H1 (cell line): ENCODE measurements around the gene GLS. TPM values are rescaled to one million over a fixed set of nuclear protein-coding genes. Genes with fewer than 3 reads are reported as not detected.

Experiments used
- ATF2 ChIP-seq: IDR thresholded peaks from 2 replicates; pipeline ENCODE4 v1.6.1; 2012; ENCODE audit warnings: low read length, inconsistent platforms
- BACH1 ChIP-seq: IDR thresholded peaks from 2 replicates; pipeline ENCODE4 v1.6.1; 2012; ENCODE audit warnings: low read length, improper control_type of control experiment
- CHD2 ChIP-seq: IDR thresholded peaks from 2 replicates; pipeline ENCODE4 v1.6.1; 2012; ENCODE audit warnings: low read length, improper control_type of control experiment
- CREB1 ChIP-seq: IDR thresholded peaks from 2 replicates; pipeline ENCODE4 v1.6.1; 2012; ENCODE audit warnings: inconsistent platforms
- CTBP2 ChIP-seq: IDR thresholded peaks from 2 replicates; pipeline ENCODE4 v1.7.0; 2011; ENCODE audit warnings: borderline replicate concordance, mild to moderate bottlenecking, moderate library complexity, mixed read lengths, low read length; ENCODE audit not compliant: insufficient read depth, insufficient read length
- CTCF ChIP-seq, 3 experiments: IDR thresholded peaks; 1 replicate in 2 of 3; 2 replicates in 1 of 3; pipeline versions ENCODE4 v1.5.1 to v1.6.1; 2011; ENCODE audit warnings: low read length in 3 of 3, mild to moderate bottlenecking in 3 of 3, inconsistent platforms in 2 of 3, low read depth in 1 of 3, moderate library complexity in 1 of 3; ENCODE audit not compliant: insufficient read depth in 1 of 3; ENCODE audit errors: control extremely low read depth in 1 of 3
- EP300 ChIP-seq, 2 experiments: IDR thresholded peaks; 1 replicate in 1 of 2; 2 replicates in 1 of 2; pipeline ENCODE4 v1.6.1; 2011 to 2012; ENCODE audit warnings: low read depth in 2 of 2, low read length in 2 of 2, mild to moderate bottlenecking in 2 of 2, borderline replicate concordance in 1 of 2, inconsistent platforms in 1 of 2, moderate library complexity in 1 of 2
- FOSL1 ChIP-seq: IDR thresholded peaks from 2 replicates; pipeline ENCODE4 v1.6.1; 2011; ENCODE audit warnings: mild to moderate bottlenecking, low read depth, low read length, moderate library complexity; ENCODE audit not compliant: insufficient read depth
- MAFK ChIP-seq: IDR thresholded peaks from 2 replicates; pipeline ENCODE4 v1.6.1; 2012; ENCODE audit warnings: low read depth, mild to moderate bottlenecking, improper control_type of control experiment, low read length
- RBBP5 ChIP-seq: IDR thresholded peaks from 2 replicates; pipeline ENCODE4 v1.7.1; 2012; ENCODE audit warnings: low read depth, mild to moderate bottlenecking, inconsistent platforms, low read length, moderate library complexity, borderline replicate concordance
- RFX5 ChIP-seq: IDR thresholded peaks from 2 replicates; pipeline ENCODE4 v1.6.1; 2011; ENCODE audit warnings: low read depth, low read length, improper control_type of control experiment, borderline replicate concordance
- RXRA ChIP-seq: IDR thresholded peaks from 2 replicates; pipeline ENCODE4 v1.6.1; 2011; ENCODE audit warnings: low read depth, mild to moderate bottlenecking, low read length, moderate library complexity; ENCODE audit not compliant: insufficient read depth
- SIN3A ChIP-seq, 2 experiments: IDR thresholded peaks in 1 of 2; conservative IDR thresholded peaks in 1 of 2; 2 replicates each; pipeline ENCODE4 v1.6.1; 2011 to 2012; ENCODE audit warnings: low read length in 2 of 2, improper control_type of control experiment in 1 of 2, low read depth in 1 of 2, mild to moderate bottlenecking in 1 of 2
- SIX5 ChIP-seq: IDR thresholded peaks from 2 replicates; pipeline ENCODE4 v1.6.1; 2011; ENCODE audit warnings: mild to moderate bottlenecking, low read depth, low read length
- SP1 ChIP-seq: IDR thresholded peaks from 2 replicates; pipeline ENCODE4 v1.6.1; 2011; ENCODE audit warnings: low read depth, low read length
- SP2 ChIP-seq: IDR thresholded peaks from 2 replicates; pipeline ENCODE4 v1.6.1; 2012; ENCODE audit warnings: mild to moderate bottlenecking, low read length, inconsistent platforms
- SRF ChIP-seq: IDR thresholded peaks from 2 replicates; pipeline ENCODE4 v1.6.1; 2011; ENCODE audit warnings: mild to moderate bottlenecking, low read depth, low read length, moderate library complexity
- TBP ChIP-seq: IDR thresholded peaks from 2 replicates; pipeline ENCODE4 v1.6.1; 2011; ENCODE audit warnings: low read depth, low read length, improper control_type of control experiment
- USF2 ChIP-seq: IDR thresholded peaks from 2 replicates; pipeline ENCODE4 v1.6.1; 2011; ENCODE audit warnings: low read length, improper control_type of control experiment
- polyA plus RNA-seq, 7 experiments: library from polyadenylated mRNA; depleted of rRNA in 3 of 7; stranded (reverse) in 5 of 7; unstranded in 2 of 7; fragments of >200 nt in 5 of 7; fragments of 200-250 nt in 2 of 7; gene quantifications; 1 replicate in 5 of 7; 2 replicates in 1 of 7; 4 replicates in 1 of 7; pipeline versions ENCODE4 v1.2.1 to v1.2.3, GENCODE V29; 2011 to 2013; ENCODE audit warnings: missing spikeins in 2 of 7, mixed read lengths in 2 of 7
- total RNA-seq: library from RNA; stranded (reverse); fragmentation: NEBNext Ultra II Directional; extraction: Animal tissue kit (Norgen Biotek cat#: 25700); gene quantifications from 2 replicates; pipeline ENCODE4 v1.2.1, GENCODE V29; 2021

Gene GLS
- total and polyA plus RNA-seq, 2 of the 8 experiments (the other 6 are each of a cell fraction or from before 2014, with no cell fraction given) = 15.7 to 89.8 TPM

GRCh38 chr2:190880378-190881083 is at the start of gene GLS (continued):
- TF ChIP-seq CTCF (IDR thresholded peaks at IDR 0.05; ENCODE audit: control extremely low read depth in 1 of 3, insufficient read depth in 1 of 3, low read depth in 1 of 3, low read length in 3 of 3) (no peak), SIN3A (conservative IDR thresholded peaks at IDR 0.05 in 1 of 2, IDR thresholded peaks at IDR 0.05 in 1 of 2; ENCODE audit: low read depth in 1 of 2, low read length in 2 of 2) (peak in 1 of 2 experiments; percentile 58; a peak in 2 of 4 replicates), ATF2 (no peak), MAFK (no peak), CREB1 (peak; percentile 67), RBBP5 (peak; percentile 80; the same call in 1 of the 2 replicates), USF2 (no peak), EP300 (IDR thresholded peaks at IDR 0.05; ENCODE audit: borderline replicate concordance in 1 of 2, low read depth in 2 of 2, low read length in 2 of 2) (no peak), SP1 (peak; percentile 93), TBP (peak; percentile 96), SIX5 (no peak), RFX5 (no peak), CHD2 (peak; percentile 72), FOSL1 (no peak), BACH1 (no peak), SP2 (peak; percentile 54), RXRA (no peak), SRF (no peak), CTBP2 (peak; percentile 47)
